GM23338 (cell line): ENCODE results near the gene MMP24OS. TPM values are rescaled to one million over a fixed set of nuclear protein-coding genes. Genes with fewer than 3 reads are reported as not detected.
A peak's percentile ranks its signal among the peaks of the same experiment; 100 is the strongest.

Experiments used
- ATAC-seq: fragments of 200-7000 bp; cut with Tn5 transposase; 3 replicates; pipeline ENCODE4 v1.9.1; 2020
- DNase-seq: peaks from one replicate; pipeline ENCODE4 v3.0.0-alpha.2; 2015; ENCODE audit warnings: low spot score
- H2AFZ ChIP-seq: fragments of 200-600 bp; sonication (generic); 2 replicates; pipeline ENCODE4 v1.8.0; 2016; ENCODE audit warnings: antibody characterized with exemption, mild to moderate bottlenecking, moderate library complexity
- H3F3A ChIP-seq: fragments of 200-600 bp; sonication (generic); replicated peaks from 2 replicates; pipeline ENCODE4 v1.8.0; 2017; ENCODE audit warnings: antibody characterized with exemption, mixed run types, low read depth
- H3K27ac ChIP-seq: fragments of 200-600 bp; sonication (generic); 2 replicates; pipeline ENCODE4 v1.6.1; 2016; ENCODE audit warnings: low read depth
- H3K27me3 ChIP-seq: fragments of 200-600 bp; sonication (generic); 2 replicates; pipeline ENCODE4 v1.8.0; 2016; ENCODE audit warnings: mild to moderate bottlenecking, mixed run types, moderate library complexity; ENCODE audit not compliant: insufficient read depth
- H3K36me3 ChIP-seq: fragments of 200-600 bp; sonication (generic); 2 replicates; pipeline ENCODE4 v1.8.0; 2016; ENCODE audit warnings: mild to moderate bottlenecking; ENCODE audit not compliant: insufficient read depth
- H3K4me1 ChIP-seq: fragments of 200-600 bp; sonication (generic); 2 replicates; pipeline ENCODE4 v1.8.0; 2016; ENCODE audit warnings: mild to moderate bottlenecking, moderate library complexity; ENCODE audit not compliant: insufficient read depth
- H3K4me2 ChIP-seq: fragments of 200-600 bp; sonication (generic); 2 replicates; pipeline ENCODE4 v1.7.1; 2017; ENCODE audit warnings: mixed run types
- H3K4me3 ChIP-seq: fragments of 200-600 bp; sonication (generic); 2 replicates; pipeline ENCODE4 v1.6.1; 2016; ENCODE audit warnings: mixed run types
- H3K79me2 ChIP-seq: fragments of 200-600 bp; sonication (generic); replicated peaks from 2 replicates; pipeline ENCODE4 v1.8.0; 2017; ENCODE audit warnings: mild to moderate bottlenecking; ENCODE audit not compliant: insufficient read depth
- H3K9me2 ChIP-seq: fragments of 200-600 bp; sonication (generic); 2 replicates; pipeline ENCODE4 v1.8.0; 2017; ENCODE audit not compliant: insufficient read depth
- H4K20me1 ChIP-seq: fragments of 200-600 bp; sonication (generic); replicated peaks from 2 replicates; pipeline ENCODE4 v1.8.0; 2017; ENCODE audit warnings: mild to moderate bottlenecking; ENCODE audit not compliant: insufficient read depth
- H3K27ac Mint-ChIP-seq: 2 replicates; pipeline ENCODE4 v1.8.0; 2020; ENCODE audit warnings: inconsistent platforms, mild to moderate bottlenecking, moderate library complexity, mixed read lengths
- H3K27me3 Mint-ChIP-seq: 3 replicates; pipeline ENCODE4 v1.8.0; 2022; ENCODE audit warnings: low read depth, mild to moderate bottlenecking, moderate library complexity, mixed read lengths, inconsistent platforms; ENCODE audit not compliant: insufficient read depth, poor library complexity
- H3K36me3 Mint-ChIP-seq: 3 replicates; pipeline ENCODE4 v1.8.0; 2021; ENCODE audit warnings: low read depth, mild to moderate bottlenecking, inconsistent platforms, moderate library complexity, mixed read lengths
- H3K4me1 Mint-ChIP-seq: 3 replicates; pipeline ENCODE4 v1.8.0; 2020; ENCODE audit warnings: mild to moderate bottlenecking, inconsistent platforms, mixed read lengths
- H3K4me3 Mint-ChIP-seq: 3 replicates; pipeline ENCODE4 v1.8.0; 2021; ENCODE audit warnings: moderate library complexity, mild to moderate bottlenecking, inconsistent platforms, mixed read lengths
- H3K9me3 Mint-ChIP-seq: 3 replicates; pipeline ENCODE4 v1.8.0; 2020; ENCODE audit warnings: moderate library complexity, mild to moderate bottlenecking, inconsistent platforms, mixed read lengths
- CREB1 ChIP-seq: fragments of 250-450 bp; sonication (Bioruptor Pico); IDR thresholded peaks from 2 replicates; pipeline ENCODE4 v1.5.0; 2020; ENCODE audit warnings: low read depth, mild to moderate bottlenecking, moderate library complexity
- CTCF ChIP-seq, 2 experiments: fragments of 200-600 bp in 1 of 2; sonication (generic) in 1 of 2; conservative IDR thresholded peaks; 2 replicates each; pipeline versions ENCODE4 v1.5.1 to v1.6.1; 2016 to 2017; ENCODE audit warnings: antibody characterized with exemption in 2 of 2, low read depth in 2 of 2, mild to moderate bottlenecking in 2 of 2, moderate library complexity in 1 of 2
- ETS1 ChIP-seq: IDR thresholded peaks from 2 replicates; pipeline ENCODE4 v1.6.1; 2016; ENCODE audit warnings: antibody characterized with exemption
- EZH2 ChIP-seq: fragments of 200-600 bp; sonication (generic); IDR thresholded peaks from one replicate; pipeline ENCODE4 v1.8.0; 2017; ENCODE audit warnings: antibody characterized with exemption, mild to moderate bottlenecking, low read depth; ENCODE audit not compliant: unreplicated experiment
- EZH2phosphoT487 ChIP-seq: fragments of 200-600 bp; sonication (generic); IDR thresholded peaks from one replicate; pipeline ENCODE4 v1.8.1; 2018; ENCODE audit warnings: antibody characterized with exemption; ENCODE audit not compliant: unreplicated experiment
- JUNB ChIP-seq: IDR thresholded peaks from one replicate; pipeline ENCODE4 v1.6.1; 2016; ENCODE audit warnings: antibody characterized with exemption; ENCODE audit not compliant: unreplicated experiment
- NANOG ChIP-seq: IDR thresholded peaks from 2 replicates; pipeline ENCODE4 v1.6.1; 2016; ENCODE audit warnings: antibody characterized with exemption, borderline replicate concordance
- POLR2AphosphoS5 ChIP-seq: IDR thresholded peaks from 2 replicates; pipeline ENCODE4 v1.6.1; 2016; ENCODE audit warnings: antibody characterized with exemption, low read depth
- REST ChIP-seq: IDR thresholded peaks from one replicate; pipeline ENCODE4 v1.6.1; 2018; ENCODE audit warnings: antibody characterized with exemption; ENCODE audit not compliant: unreplicated experiment
- STAT1 ChIP-seq: IDR thresholded peaks from one replicate; pipeline ENCODE4 v1.6.1; 2016; ENCODE audit warnings: antibody characterized with exemption; ENCODE audit not compliant: unreplicated experiment
- ZNF114 ChIP-seq: fragments of 250-450 bp; sonication (Bioruptor Pico); IDR thresholded peaks from 2 replicates; pipeline ENCODE4 v1.5.0; 2020; ENCODE audit warnings: mild to moderate bottlenecking, moderate library complexity
- ZNF331 ChIP-seq: fragments of 250-450 bp; sonication (Bioruptor Pico); IDR thresholded peaks from 2 replicates; pipeline ENCODE4 v1.5.0; 2020; ENCODE audit warnings: low read depth, mild to moderate bottlenecking, moderate library complexity
- ZNF462 ChIP-seq: fragments of 250-450 bp; sonication (Bioruptor Pico); IDR thresholded peaks from 2 replicates; pipeline ENCODE4 v1.5.0; 2020; ENCODE audit warnings: mild to moderate bottlenecking, moderate library complexity
- polyA plus RNA-seq: library from polyadenylated mRNA; unstranded; fragments of >200 nt; fragmentation: Nextera tagmentation; extraction: Ambion mirVana; gene quantifications from 2 replicates; pipeline ENCODE4 v1.2.1, GENCODE V29; 2016
- total RNA-seq: library from RNA; depleted of rRNA; stranded (reverse); fragments of >200 nt; shearing (Covaris generic); gene quantifications from 2 replicates; pipeline ENCODE4 v1.2.3, GENCODE V29; 2014

The MMP24OS gene
- total and polyA plus RNA-seq, 2 experiments from 2014 or later, result 10.5 to 25.4 TPM

- H3K4me3 Mint-ChIP-seq, result no peak overlapping the region
- no peak overlapping the region for H2AFZ ChIP-seq
- TF ChIP-seq REST (no peak), CREB1 (CRISPR knock-in tag) (no peak), EZH2phosphoT487 (no peak), EZH2 (no peak), NANOG (no peak), JUNB (no peak), ETS1 (no peak), ZNF114 (CRISPR knock-in tag) (no peak), STAT1 (no peak), ZNF462 (CRISPR knock-in tag) (no peak), ZNF331 (CRISPR knock-in tag) (no peak), CTCF (conservative IDR thresholded peaks at IDR 0.05; ENCODE audit: low read depth in 2 of 2) (no peak), POLR2AphosphoS5 (no peak)
- H3K79me2 ChIP-seq, result no peaks in the 10 kb centered on the region
- H3K27me3 ChIP-seq, result no peaks in the 10 kb centered on the region
- no peak overlapping the region for H3K4me3 ChIP-seq
- no peaks in the 10 kb centered on the region for H3K36me3 ChIP-seq
- no peaks in the 10 kb centered on the region for H3K36me3 Mint-ChIP-seq
- H4K20me1 ChIP-seq, result no peaks in the 10 kb centered on the region
- ATAC-seq, result peak; percentile 55
- peaks cover 17% of the 10 kb centered on the region for H3K4me1 Mint-ChIP-seq
- H3F3A ChIP-seq, result no peaks in the 10 kb centered on the region
- peaks cover 2% of the 10 kb centered on the region for H3K27me3 Mint-ChIP-seq
- no peaks in the 10 kb centered on the region for H3K9me2 ChIP-seq
- 0 out of 2 replicates have a peak overlapping the region, but pooled peaks have one; percentile 7 for H3K4me2 ChIP-seq
- no peaks in the 10 kb centered on the region for H3K9me3 Mint-ChIP-seq
- H3K27ac ChIP-seq, result no peak overlapping the region
- DNase-seq, result peak; percentile 33
- H3K27ac Mint-ChIP-seq, result peak overlapping the region; percentile 27
- H3K4me1 ChIP-seq, result peaks cover 3% of the 10 kb centered on the region; the same call in 1 of the 2 replicates
Measured at GRCh38 chr20:35320396-35321126, 42.6 kb upstream of the MMP24OS start.
